BE2C (cell line): ENCODE results near the gene TDRD1.

Experiments used
- DNase-seq: peaks from one replicate; pipeline ENCODE4 v3.0.0-alpha.2; 2020
- H3K27me3 ChIP-seq: fragments of 250-450 bp; sonication (Bioruptor Pico); 2 replicates; pipeline ENCODE4 v1.5.1; 2020; ENCODE audit warnings: mild to moderate bottlenecking
- H3K36me3 ChIP-seq: fragments of 250-450 bp; sonication (Bioruptor Pico); 2 replicates; pipeline ENCODE4 v1.5.1; 2020; ENCODE audit warnings: mild to moderate bottlenecking
- H3K4me1 ChIP-seq: fragments of 250-450 bp; sonication (Bioruptor Pico); 2 replicates; pipeline ENCODE4 v1.5.1; 2020
- H3K4me3 ChIP-seq: 2 replicates; pipeline ENCODE4 v1.5.1; 2011; ENCODE audit warnings: low read depth, low read length
- H3K9me3 ChIP-seq: fragments of 250-450 bp; sonication (Bioruptor Pico); 2 replicates; pipeline ENCODE4 v1.5.1; 2020
- CTCF ChIP-seq: IDR thresholded peaks from 2 replicates; pipeline ENCODE4 v1.5.1; 2012; ENCODE audit warnings: mild to moderate bottlenecking, low read depth, low read length

TDRD1 gene

GRCh38 chr10:114242235-114242634 lies 63.1 kb downstream of the TDRD1 start:
- DNase-seq: no peak
- H3K4me3 ChIP-seq: no peak overlapping the region
- H3K36me3 ChIP-seq: no peaks in the 10 kb centered on the region
- H3K27me3 ChIP-seq: peaks cover 61% of the 10 kb centered on the region
- no peak for TF ChIP-seq CTCF
- H3K4me1 ChIP-seq: no peaks in the 10 kb centered on the region
- H3K9me3 ChIP-seq: no peaks in the 10 kb centered on the region

- no peaks in the 10 kb centered on the region for H3K36me3 ChIP-seq
- H3K4me3 ChIP-seq: no peak overlapping the region
- no peaks in the 10 kb centered on the region for H3K4me1 ChIP-seq
- TF ChIP-seq CTCF: no peak
- no peak for DNase-seq
- peaks cover 61% of the 10 kb centered on the region for H3K27me3 ChIP-seq
- no peaks in the 10 kb centered on the region for H3K9me3 ChIP-seq
Observed at GRCh38 chr10:114243661-114244060, 64.5 kb downstream of the TDRD1 start.

- Histone ChIP-seq H3K9me3 (no peaks in the 10 kb centered on the region), H3K27me3 (peaks cover 59% of the 10 kb centered on the region), H3K4me3 (no peak overlapping the region), H3K4me1 (no peaks in the 10 kb centered on the region), H3K36me3 (no peaks in the 10 kb centered on the region)
- DNase-seq: no peak
- no peak for TF ChIP-seq CTCF
Observed at GRCh38 chr10:114244126-114244525, 65.0 kb downstream of the TDRD1 start.

GRCh38 chr10:114245121-114245791 lies 66.1 kb downstream of the TDRD1 start:
- Histone ChIP-seq H3K27me3 (peaks cover 48% of the 10 kb centered on the region), H3K4me1 (no peaks in the 10 kb centered on the region), H3K36me3 (no peaks in the 10 kb centered on the region), H3K4me3 (no peak overlapping the region), H3K9me3 (no peaks in the 10 kb centered on the region)
- no peak for DNase-seq
- TF ChIP-seq CTCF: no peak

- Histone ChIP-seq H3K4me3 (no peak overlapping the region), H3K4me1 (no peaks in the 10 kb centered on the region), H3K36me3 (no peaks in the 10 kb centered on the region), H3K27me3 (peaks cover 32% of the 10 kb centered on the region), H3K9me3 (no peaks in the 10 kb centered on the region)
- DNase-seq: no peak
- no peak for TF ChIP-seq CTCF
Observed at GRCh38 chr10:114246679-114247305, 67.6 kb downstream of the TDRD1 start.

- no peak for DNase-seq
- TF ChIP-seq CTCF: no peak
- H3K27me3 ChIP-seq: no peaks in the 10 kb centered on the region
- H3K4me3 ChIP-seq: no peak overlapping the region
- no peaks in the 10 kb centered on the region for H3K36me3 ChIP-seq
- H3K9me3 ChIP-seq: no peaks in the 10 kb centered on the region
- H3K4me1 ChIP-seq: no peaks in the 10 kb centered on the region
Observed at GRCh38 chr10:114250236-114250635, 71.1 kb downstream of the TDRD1 start.
